EL (cell line): ENCODE data around the gene RB1.
A peak's percentile ranks its signal among the peaks of the same experiment; 100 is the strongest.
"Not testable (repeated sequence)": the region's sequence is repeated elsewhere in the genome, so short reads cannot be mapped to it uniquely, and the experiment has no call there.

Source experiments
- DNase-seq: peaks from one replicate; pipeline ENCODE4 v3.0.0-alpha.2; 2016

RB1 gene

GRCh38 chr13:48411841-48412531 lies 108.4 kb downstream of the RB1 start:
- DNase-seq = peak; percentile 29

DNA sequence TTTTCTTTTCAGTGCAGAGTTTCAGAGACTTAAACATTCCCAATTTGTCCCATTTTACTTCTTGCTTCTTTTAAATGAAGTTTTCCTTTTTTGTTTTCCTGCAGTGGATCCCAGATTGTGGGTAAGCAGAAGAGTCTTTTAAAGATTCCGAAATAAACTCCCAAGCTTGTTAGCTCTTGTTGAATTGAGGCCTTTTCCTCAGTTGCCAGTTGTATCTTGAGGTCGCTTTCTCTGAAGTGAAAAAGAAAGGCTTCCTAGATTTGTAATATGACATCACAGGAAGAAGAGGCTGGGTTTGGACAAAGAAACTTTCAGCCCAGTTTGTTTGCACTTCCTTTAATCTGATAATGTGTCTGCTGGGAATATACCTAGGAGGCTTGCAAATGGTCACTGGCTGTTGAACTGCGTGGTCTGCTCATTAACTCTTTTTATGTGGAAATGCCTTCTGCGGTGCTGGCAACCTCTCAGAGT lies 109.4 kb downstream of the RB1 start, which contains the start of gene LPAR6:
LPAR6 (minus strand) TSS at position 233 of the 471 bp plus-strand sequence. CDS start 690 bp downstream, outside the sequence.
- peak; percentile 67 for DNase-seq

- no peak for DNase-seq
Measured at GRCh38 chr13:48414501-48414900, 111.0 kb downstream of the RB1 start.

DNA sequence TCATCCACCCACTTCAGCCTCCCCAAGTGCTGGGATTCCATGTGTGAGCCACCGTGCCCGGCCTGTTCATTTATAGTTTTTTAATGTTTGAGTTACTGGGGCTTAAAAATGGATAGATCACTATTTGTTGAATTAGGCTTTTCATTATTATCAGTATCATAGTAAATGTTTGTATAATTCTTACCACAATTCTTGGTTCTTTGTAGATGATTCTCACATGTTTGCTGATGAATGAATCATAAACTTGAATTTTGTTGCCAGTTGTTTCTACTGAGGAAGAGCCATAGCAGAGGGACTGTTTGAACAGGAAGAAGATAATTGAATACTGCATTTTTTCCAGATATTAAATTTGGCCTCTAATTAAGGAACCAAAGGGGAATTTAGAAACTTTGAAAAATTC lies 112.0 kb downstream of the RB1 start:
- DNase-seq = no peak

- DNase-seq = not testable (repeated sequence)
Measured at GRCh38 chr13:48422003-48422402, 118.5 kb downstream of the RB1 start.

- DNase-seq = no peak
Measured at GRCh38 chr13:48424212-48424611, 120.7 kb downstream of the RB1 start.

- DNase-seq = no peak
Measured at GRCh38 chr13:48426052-48426451, 122.5 kb downstream of the RB1 start.

- not testable (repeated sequence) for DNase-seq
Measured at GRCh38 chr13:48426755-48427298, 123.3 kb downstream of the RB1 start.

GRCh38 chr13:48429036-48429435 lies 125.5 kb downstream of the RB1 start:
- DNase-seq = no peak

GRCh38 chr13:48429886-48430285 lies 126.3 kb downstream of the RB1 start:
- DNase-seq = no peak

GRCh38 chr13:48431431-48431830 lies 127.9 kb downstream of the RB1 start:
- peak; percentile 36 for DNase-seq

DNA sequence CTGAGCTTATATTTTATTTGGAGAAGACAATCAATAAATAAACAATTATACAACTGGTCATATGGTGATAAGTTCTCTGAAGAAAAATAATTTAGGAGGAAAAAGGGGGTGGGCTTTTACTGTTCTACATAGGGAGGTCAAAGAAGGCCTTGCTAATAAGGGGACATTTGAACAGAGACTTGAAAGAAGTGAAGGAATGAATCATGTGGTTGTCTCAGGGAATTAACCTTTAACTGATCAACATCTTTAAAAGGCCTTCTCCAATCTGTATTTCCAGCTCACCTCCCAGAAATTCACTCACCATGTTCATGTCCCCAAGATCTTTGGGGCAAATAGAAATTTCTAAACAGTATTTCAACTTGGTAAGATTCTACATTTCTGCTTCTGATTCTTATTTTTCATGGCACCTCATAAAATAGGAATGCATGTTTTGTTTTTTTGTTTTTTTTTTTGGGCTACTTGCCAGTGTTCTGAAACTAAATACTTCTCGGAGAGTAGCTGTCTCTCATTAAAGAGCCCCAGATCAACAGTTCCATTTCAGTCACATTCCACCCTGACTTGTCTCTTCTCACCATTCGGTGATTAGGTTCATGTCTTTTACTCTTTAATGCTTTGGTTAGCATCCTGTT lies 128.6 kb downstream of the RB1 start:
- DNase-seq = peak; percentile 68

DNA sequence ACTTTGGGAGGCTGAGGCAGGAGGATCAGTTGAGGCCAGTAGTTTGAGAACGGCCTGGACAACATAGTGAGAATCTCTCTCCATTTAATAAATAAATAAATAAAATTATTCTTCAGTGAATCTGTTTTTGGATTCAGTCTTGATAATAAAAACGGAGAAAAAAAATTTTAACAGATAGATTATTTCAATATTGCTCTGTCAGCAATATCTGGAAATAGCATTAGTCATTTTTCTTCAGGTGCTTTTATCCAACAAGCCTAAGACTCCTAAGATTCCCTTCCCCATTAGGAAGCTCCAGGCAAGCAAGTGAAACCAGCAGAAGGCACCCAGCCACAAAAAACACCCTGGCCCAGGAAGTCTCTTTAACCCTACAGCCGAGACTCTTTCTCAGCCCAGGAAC lies 130.6 kb downstream of the RB1 start:
- DNase-seq = no peak

- no peak for DNase-seq
Measured at GRCh38 chr13:48436661-48437288, 133.2 kb downstream of the RB1 start.

- DNase-seq = no peak
Measured at GRCh38 chr13:48437371-48437770, 133.8 kb downstream of the RB1 start.

DNA sequence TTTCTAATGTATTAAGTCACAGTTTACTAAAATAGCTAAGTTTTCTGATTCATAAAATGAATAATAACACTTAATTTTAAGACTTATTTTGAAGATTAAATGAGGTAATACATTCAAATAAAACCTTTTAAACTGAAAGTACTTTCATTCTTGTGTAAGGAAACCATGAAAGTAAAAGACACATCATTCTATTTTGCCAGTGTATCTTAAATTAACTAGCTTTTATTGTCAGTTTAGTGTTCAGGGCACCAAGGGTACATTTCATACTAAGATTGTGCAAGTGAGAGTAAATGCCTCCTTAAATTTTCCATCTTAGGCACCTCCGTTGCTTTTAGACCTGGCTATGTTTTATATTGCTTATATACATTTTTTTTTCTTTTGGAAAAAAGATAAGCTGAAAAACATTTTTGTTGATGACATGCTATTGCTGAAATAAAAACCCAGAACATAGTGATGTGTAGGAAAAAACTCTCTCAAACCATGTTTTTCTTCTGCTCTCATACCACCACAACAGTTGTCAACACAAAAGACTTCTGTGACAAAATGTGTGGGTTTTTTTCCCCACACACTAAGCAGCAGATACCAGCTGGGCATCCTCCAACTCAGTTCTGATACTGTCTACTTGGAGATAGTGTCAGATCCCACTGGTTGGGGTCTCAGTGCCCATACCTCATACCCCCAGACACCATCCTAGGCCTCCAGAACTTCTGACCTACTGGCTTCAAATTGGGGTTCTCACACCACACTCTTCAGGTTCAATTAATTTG lies 140.1 kb downstream of the RB1 start:
- no peak for DNase-seq

DNA sequence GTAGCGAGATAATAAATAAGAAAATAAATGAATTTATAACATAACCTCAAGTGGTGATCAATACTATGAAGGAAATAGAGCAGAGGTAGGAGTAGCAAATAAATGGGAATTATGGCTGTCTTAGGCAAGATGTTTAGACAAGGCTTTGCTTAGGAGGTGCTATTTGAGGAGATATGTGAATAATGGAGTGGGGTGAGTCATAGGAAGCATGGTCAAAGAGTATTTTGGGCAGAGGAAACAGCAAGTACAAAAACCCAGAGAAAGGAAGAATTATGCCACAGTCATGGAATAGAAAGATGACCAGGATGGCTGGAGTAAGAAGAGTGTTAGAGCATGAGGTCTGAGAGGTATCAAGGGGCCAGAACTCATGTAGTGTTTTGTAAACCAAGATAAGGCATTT lies 142.9 kb downstream of the RB1 start:
- peak; percentile 72 for DNase-seq

GRCh38 chr13:48448285-48448958 lies 144.9 kb downstream of the RB1 start:
- DNase-seq = peak; percentile 9

DNA sequence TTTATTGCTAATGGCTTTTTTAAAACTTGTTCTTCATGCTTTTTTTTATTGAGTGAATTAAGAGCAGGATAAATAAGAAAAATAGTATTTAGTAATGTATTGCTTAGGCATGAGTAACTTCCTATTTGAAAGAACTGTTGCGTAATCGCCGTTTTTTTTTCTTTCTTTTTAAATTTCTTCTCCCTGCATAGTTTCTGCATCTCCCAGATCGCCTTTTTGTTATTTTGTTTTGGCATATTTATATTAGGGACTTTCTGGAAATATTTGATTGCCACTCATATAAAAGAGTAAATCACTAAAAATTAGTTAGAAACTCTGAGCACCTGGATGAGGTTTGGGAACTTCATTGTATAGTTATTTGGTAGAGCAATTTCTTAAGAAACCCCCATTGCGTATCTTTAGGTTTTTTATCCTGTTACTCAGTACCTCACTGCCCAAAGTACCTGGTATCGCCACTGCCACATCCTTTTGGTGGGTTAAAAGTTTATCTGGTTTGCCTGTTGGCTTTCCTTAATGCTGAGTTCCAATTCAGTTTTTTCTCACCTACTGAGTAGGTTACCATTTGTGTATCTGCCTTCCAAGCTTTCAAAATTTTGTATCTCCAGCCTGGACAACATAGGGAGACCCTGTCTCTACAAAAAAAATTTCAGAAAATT lies 145.5 kb downstream of the RB1 start:
- peak; percentile 59 for DNase-seq

DNA sequence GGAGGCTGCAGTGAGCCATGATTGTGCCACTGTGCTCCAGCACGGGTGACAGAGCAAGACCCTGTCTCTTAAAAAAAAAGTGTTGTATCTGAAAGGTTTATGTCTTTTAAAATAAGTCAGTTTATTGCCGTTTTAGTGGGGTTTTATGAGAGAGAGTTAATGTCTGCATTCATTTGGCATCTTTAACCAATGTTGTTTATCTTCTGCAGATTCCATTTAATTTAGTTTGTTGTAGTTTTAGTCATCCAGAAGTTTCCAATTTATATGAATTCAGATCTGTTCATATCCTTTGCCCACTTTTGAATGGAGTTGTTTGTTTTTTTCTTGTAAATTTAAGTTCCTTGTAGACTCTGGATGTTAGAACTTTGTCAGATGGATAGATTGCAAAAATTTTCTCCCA lies 146.1 kb downstream of the RB1 start:
- DNase-seq = peak; percentile 15

- DNase-seq = peak; percentile 79
Measured at GRCh38 chr13:48451196-48451595, 147.6 kb downstream of the RB1 start.

- DNase-seq = no peak
Measured at GRCh38 chr13:48456546-48456945, 153.0 kb downstream of the RB1 start.
